ENCODE measurements around the gene BNIP1.

BNIP1 gene

DNA sequence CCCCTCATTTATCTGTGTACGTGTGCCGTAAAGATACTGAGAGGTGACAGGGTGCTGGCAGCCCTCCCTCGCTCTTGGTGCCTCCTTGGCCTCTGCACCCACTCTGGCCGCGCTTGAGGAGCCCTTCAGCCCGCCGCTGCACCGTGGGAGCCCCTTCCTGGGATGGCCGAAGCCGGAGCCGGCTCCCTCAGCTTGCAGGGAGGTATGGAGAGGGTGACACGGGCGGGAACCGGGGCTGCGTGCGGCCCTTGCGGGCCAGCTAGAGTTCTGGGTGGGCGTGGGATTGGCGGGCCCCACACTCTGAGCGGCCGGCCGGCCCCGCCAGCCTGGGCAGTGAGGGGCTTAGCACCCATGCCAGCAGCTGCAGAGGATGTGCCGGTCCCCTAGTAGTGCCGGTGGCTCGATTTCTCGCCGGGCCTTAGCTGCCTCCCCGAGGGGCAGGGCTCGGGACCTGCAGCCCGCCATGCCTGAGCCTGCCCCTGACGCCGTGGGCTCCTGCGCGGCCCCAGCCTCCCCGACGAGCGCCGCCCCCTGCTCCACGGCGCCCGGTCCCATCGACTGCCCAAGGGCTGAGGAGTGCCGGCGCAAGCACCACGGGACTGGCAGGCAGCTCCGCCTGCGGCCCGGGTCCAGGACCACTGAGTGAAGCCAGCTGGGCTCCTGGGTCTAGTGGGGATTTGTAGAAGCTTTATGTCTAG is 69.1 kb downstream of the BNIP1 start:
- no peak for DNase-seq (ENCODE audit: low read depth)

All from amniotic epithelial cell (primary cell).